ENCODE measurements around the gene ROBO1.

The ROBO1 gene

DNA sequence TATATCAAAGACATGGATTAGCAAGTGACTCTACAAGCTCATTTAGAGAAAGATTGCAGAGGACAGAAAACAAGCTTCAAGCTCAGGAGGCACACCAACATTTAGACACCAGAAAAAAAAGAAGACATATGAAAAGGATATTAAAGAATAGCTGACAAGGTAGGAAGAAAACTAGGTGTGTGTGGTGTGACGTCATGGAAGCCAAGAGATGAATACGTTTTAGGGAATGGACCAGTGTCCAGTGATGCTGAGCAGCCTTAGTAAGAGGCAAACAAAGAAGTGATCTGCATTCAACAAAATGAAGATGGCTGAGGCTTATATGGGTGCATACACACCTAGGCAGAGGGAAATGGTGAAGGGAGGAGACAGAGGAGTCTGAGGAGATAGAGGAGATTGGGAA is 377.4 kb downstream of the ROBO1 start:
- DNase-seq (ENCODE audit: low read depth), result no peak
- H3K4me3 ChIP-seq (ENCODE audit: control insufficient read depth, low read depth, low read length), result no peak overlapping the region
- TF ChIP-seq, protein P1, sequence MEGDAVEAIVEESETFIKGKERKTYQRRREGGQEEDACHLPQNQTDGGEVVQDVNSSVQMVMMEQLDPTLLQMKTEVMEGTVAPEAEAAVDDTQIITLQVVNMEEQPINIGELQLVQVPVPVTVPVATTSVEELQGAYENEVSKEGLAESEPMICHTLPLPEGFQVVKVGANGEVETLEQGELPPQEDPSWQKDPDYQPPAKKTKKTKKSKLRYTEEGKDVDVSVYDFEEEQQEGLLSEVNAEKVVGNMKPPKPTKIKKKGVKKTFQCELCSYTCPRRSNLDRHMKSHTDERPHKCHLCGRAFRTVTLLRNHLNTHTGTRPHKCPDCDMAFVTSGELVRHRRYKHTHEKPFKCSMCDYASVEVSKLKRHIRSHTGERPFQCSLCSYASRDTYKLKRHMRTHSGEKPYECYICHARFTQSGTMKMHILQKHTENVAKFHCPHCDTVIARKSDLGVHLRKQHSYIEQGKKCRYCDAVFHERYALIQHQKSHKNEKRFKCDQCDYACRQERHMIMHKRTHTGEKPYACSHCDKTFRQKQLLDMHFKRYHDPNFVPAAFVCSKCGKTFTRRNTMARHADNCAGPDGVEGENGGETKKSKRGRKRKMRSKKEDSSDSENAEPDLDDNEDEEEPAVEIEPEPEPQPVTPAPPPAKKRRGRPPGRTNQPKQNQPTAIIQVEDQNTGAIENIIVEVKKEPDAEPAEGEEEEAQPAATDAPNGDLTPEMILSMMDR (conservative IDR thresholded peaks at IDR 0.05; ENCODE audit: control insufficient read depth, insufficient read depth, low read depth, low read length), result no peak

DNA sequence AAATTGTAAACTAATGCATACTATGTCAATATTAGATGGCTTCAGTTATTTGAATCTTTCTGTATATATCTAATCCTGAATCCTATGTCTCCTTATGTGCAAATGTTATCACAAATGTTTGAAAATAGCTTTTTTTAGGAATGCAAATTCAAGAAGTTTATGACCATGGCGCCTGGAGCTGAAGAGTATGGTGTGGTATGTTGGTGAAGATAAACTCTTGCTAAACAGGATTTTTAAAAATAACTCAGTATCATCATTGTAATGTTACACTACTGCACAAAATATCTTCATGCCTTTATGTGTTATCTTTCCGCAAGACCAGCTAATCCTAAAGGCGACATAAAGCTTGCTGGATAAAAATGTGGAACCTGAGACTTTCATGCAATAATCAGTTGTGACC is 382.6 kb downstream of the ROBO1 start:
- TF ChIP-seq, protein P1 (conservative IDR thresholded peaks at IDR 0.05; ENCODE audit: control insufficient read depth, insufficient read depth, low read depth, low read length), result no peak
- H3K4me3 ChIP-seq (ENCODE audit: control insufficient read depth, low read depth, low read length), result no peak overlapping the region
- DNase-seq (ENCODE audit: low read depth), result no peak

DNA sequence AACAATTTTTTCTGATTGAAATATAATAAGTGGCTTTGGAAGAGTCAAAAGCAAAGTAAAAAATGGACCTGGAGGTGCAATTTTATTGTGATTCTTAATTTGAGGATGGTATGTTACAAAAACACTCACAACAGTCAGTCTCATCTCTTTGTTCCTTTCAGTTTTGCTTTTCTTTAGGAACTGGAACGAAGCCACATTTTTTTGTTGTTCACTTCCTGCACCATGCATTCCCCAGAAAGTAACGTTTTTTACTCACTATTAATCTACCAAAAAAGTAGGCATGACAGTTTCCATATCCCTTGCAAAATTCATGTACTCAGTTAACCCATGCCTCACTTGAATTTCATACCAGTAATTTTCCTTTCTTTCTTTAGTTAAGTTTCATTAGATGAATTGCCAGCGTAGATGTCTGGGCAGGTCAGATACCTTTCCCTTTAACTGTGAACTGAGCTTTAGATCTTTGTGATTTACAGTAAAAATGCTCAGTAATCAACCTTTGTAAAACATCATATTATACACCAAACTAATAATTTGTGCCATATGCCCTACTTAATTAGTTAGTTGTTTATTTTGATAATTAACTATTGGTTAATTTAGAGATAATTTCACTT is 384.3 kb downstream of the ROBO1 start:
- TF ChIP-seq, protein P1 (conservative IDR thresholded peaks at IDR 0.05; ENCODE audit: control insufficient read depth, insufficient read depth, low read depth, low read length), result no peak
- DNase-seq (ENCODE audit: low read depth), result peak; percentile 41
- H3K4me3 ChIP-seq (ENCODE audit: control insufficient read depth, low read depth, low read length), result no peak overlapping the region

DNA sequence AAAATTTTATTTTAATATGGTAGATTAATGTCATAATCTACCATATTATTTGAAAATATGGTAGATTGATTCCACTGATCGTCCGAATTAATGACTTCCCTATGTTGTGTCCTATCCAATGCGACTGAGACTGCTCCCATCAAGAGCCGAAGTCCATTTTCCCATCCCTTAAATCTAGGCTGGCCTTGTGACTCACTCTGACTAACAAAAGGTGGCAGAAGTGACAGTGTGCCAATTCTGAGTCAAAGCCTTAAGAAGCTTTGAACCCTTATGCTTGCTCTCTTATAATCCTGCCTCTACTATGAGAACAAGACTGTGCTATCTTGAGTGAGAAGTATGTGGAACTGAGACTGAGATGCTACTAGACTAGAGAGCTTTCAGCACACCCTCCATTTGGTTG is 387.2 kb downstream of the ROBO1 start:
- DNase-seq (ENCODE audit: low read depth), result peak; percentile 46
- H3K4me3 ChIP-seq (ENCODE audit: control insufficient read depth, low read depth, low read length), result no peak overlapping the region
- TF ChIP-seq, protein P1 (conservative IDR thresholded peaks at IDR 0.05; ENCODE audit: control insufficient read depth, insufficient read depth, low read depth, low read length), result no peak

DNA sequence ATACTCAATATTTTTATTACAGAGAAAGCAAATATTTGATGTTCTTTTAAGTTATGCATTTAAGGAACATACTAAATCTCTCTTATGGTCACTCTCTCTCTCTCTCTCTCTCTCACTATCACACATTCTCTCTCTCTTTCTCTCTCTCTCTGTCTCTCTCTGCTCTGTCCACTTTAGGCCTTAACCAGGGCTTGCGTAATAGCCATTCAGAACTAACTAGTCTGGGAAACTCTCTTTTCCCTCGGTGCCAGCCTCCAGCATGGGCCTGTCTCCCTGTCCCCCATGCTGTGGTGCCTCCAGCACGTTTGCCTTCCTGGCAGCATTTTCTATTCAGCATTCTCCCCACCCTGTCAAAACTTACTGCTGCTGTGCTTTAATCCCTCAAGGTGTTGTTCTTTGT is 389.7 kb downstream of the ROBO1 start:
- no peak for DNase-seq (ENCODE audit: low read depth)
- TF ChIP-seq, protein P1 (conservative IDR thresholded peaks at IDR 0.05; ENCODE audit: control insufficient read depth, insufficient read depth, low read depth, low read length), result no peak
- no peak overlapping the region for H3K4me3 ChIP-seq (ENCODE audit: control insufficient read depth, low read depth, low read length)

DNA sequence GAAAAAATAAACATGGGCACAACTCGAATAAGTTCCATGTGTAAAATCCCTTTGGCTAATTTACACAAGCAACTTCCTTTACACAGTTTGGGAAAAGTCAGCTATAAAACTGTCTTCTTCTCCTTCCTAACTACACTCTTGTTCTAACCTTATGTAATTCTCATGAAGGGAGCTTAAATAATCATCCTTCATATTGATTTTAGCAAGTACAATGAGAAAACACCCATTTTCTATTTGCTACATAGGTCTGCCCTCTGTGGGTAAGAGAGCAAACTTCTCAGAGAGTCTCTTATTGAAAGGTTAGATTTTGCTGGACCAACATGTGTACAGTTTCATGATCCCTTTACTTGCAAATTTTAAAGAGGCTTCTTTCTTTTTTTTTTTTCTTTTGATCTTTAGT is 398.5 kb downstream of the ROBO1 start:
- DNase-seq (ENCODE audit: low read depth), result peak; percentile 20
- TF ChIP-seq, protein P1 (conservative IDR thresholded peaks at IDR 0.05; ENCODE audit: control insufficient read depth, insufficient read depth, low read depth, low read length), result peak; percentile 40
- H3K4me3 ChIP-seq (ENCODE audit: control insufficient read depth, low read depth, low read length), result no peak overlapping the region

DNA sequence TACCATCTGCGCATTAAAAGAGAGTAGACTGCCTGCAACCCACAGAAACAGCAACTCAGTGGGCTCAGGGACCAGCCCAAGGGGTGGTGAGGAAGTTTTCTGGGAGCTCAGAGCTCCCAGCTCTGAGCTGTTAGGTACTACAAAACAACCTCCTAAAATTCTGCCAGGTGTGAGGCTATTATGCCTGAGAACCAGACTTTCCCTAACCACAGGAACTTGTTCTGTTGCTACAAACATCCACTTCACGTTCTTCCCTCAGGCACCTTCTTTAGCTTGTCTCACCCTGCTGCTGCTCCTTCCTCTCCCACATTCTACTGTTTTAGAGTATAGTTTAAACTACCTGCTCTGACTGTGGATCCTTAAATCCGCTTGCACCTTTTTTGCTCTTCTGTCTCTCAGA is 399.4 kb downstream of the ROBO1 start:
- TF ChIP-seq, protein P1 (conservative IDR thresholded peaks at IDR 0.05; ENCODE audit: control insufficient read depth, insufficient read depth, low read depth, low read length), result no peak
- H3K4me3 ChIP-seq (ENCODE audit: control insufficient read depth, low read depth, low read length), result no peak overlapping the region
- DNase-seq (ENCODE audit: low read depth), result no peak
